NCI-H187 (cell line): ENCODE measurements around the gene LGALS13.
"Not testable (repeated sequence)": the region's sequence is repeated elsewhere in the genome, so short reads cannot be mapped to it uniquely, and the experiment has no call there.

Source experiments
- DNase-seq, 2 experiments: peaks; one replicate each; lab custom pipeline; 2025; lab: John Stamatoyannopoulos, UW

Gene LGALS13

GRCh38 chr19:39617745-39618144 is 15.4 kb downstream of the LGALS13 start:
- no peak for DNase-seq

GRCh38 chr19:39623946-39624345 is 21.6 kb downstream of the LGALS13 start:
- DNase-seq: no peak

- not testable (repeated sequence) for DNase-seq
Measured at GRCh38 chr19:39627631-39628030, 25.3 kb downstream of the LGALS13 start.

GRCh38 chr19:39631178-39631577 is 28.9 kb downstream of the LGALS13 start:
- no peak for DNase-seq

- no peak for DNase-seq
Measured at GRCh38 chr19:39631626-39632025, 29.3 kb downstream of the LGALS13 start.

GRCh38 chr19:39637891-39638290 is 35.6 kb downstream of the LGALS13 start:
- DNase-seq: no peak

GRCh38 chr19:39641773-39642172 is 39.4 kb downstream of the LGALS13 start:
- no peak for DNase-seq

- no peak for DNase-seq
Measured at GRCh38 chr19:39643591-39643990, 41.3 kb downstream of the LGALS13 start.

- no peak for DNase-seq
Measured at GRCh38 chr19:39645800-39646411, 43.6 kb downstream of the LGALS13 start.

- no peak for DNase-seq
Measured at GRCh38 chr19:39647918-39648317, 45.6 kb downstream of the LGALS13 start.

GRCh38 chr19:39655613-39656012 is 53.3 kb downstream of the LGALS13 start, which contains the start of gene LGALS16:
TSS of gene LGALS16 (plus strand) at chr19:39655913. CDS start at chr19:39655962, 49 bp downstream.
- DNase-seq: no peak
